H1 (cell line): ENCODE data around the gene EPHA1. TPM values are rescaled to one million over a fixed set of nuclear protein-coding genes. Genes with fewer than 3 reads are reported as not detected.

Experiments
- CTCF ChIA-PET: fragments of 300-600 bp; sonication (Branson Sonifier 250); formaldehyde crosslinking; loops from one replicate; lab custom pipeline; 2021; ENCODE audit not compliant: partially characterized antibody; lab: Charles Lee
- POLR2A ChIA-PET: fragments of 300-600 bp; sonication (Branson Sonifier 250); formaldehyde crosslinking; loops from one replicate; lab custom pipeline; 2021; ENCODE audit warnings: inconsistent platforms; ENCODE audit not compliant: partially characterized antibody; lab: Charles Lee
- DNase-seq, 2 experiments: peaks; one replicate each; pipeline versions ENCODE4 v3.0.0 to v3.0.0-alpha.2; 2010 to 2022; ENCODE audit warnings: low spot score in 2 of 2, low read depth in 1 of 2, mixed read lengths in 1 of 2
- FAIRE-seq: peaks from 2 replicates; lab custom pipeline; 2011; peaks lifted over from hg19 to GRCh38; lab: Jason Lieb, UNC
- H2AFZ ChIP-seq: 2 replicates; pipeline ENCODE4 v1.8.1; 2012; ENCODE audit warnings: low read length, inconsistent platforms
- H2AK5ac ChIP-seq: 2 replicates; pipeline ENCODE4 v1.6.1; 2013; ENCODE audit warnings: low read depth, low read length
- H2BK120ac ChIP-seq: replicated peaks from 2 replicates; pipeline ENCODE3; 2013; ENCODE audit warnings: low read depth, low read length, inconsistent platforms
- H2BK12ac ChIP-seq: 2 replicates; pipeline ENCODE4 v1.6.1; 2013; ENCODE audit warnings: low read depth, low read length
- H2BK15ac ChIP-seq: 2 replicates; pipeline ENCODE4 v1.6.1; 2013; ENCODE audit warnings: low read length
- H2BK20ac ChIP-seq: 2 replicates; pipeline ENCODE4 v1.6.1; 2013; ENCODE audit warnings: low read length
- H2BK5ac ChIP-seq: 2 replicates; pipeline ENCODE4 v1.6.1; 2013; ENCODE audit warnings: low read depth, low read length
- H3K14ac ChIP-seq: 2 replicates; pipeline ENCODE4 v1.6.1; 2013; ENCODE audit warnings: inconsistent platforms; ENCODE audit not compliant: insufficient read length
- H3K18ac ChIP-seq: 2 replicates; pipeline ENCODE4 v1.6.1; 2013; ENCODE audit warnings: low read length; ENCODE audit errors: extremely low read depth
- H3K23ac ChIP-seq: 2 replicates; pipeline ENCODE4 v1.6.1; 2013; ENCODE audit warnings: inconsistent platforms; ENCODE audit not compliant: insufficient read length
- H3K23me2 ChIP-seq: 2 replicates; pipeline ENCODE4 v1.6.1; 2013; ENCODE audit warnings: low read depth, low read length
- H3K27ac ChIP-seq: 2 replicates; pipeline ENCODE4 v1.6.1; 2011; ENCODE audit warnings: low read depth, low read length, inconsistent platforms
- H3K27me3 ChIP-seq, 4 experiments: replicated peaks in 1 of 4; 1 replicate in 1 of 4; 2 replicates in 3 of 4; pipeline versions ENCODE4 v1.6.1 to v1.8.1; 2011 to 2013; ENCODE audit warnings: low read length in 3 of 4, mild to moderate bottlenecking in 3 of 4, inconsistent platforms in 2 of 4, mixed read lengths in 2 of 4, moderate library complexity in 1 of 4; ENCODE audit not compliant: control insufficient read depth in 3 of 4, insufficient read depth in 3 of 4; ENCODE audit errors: extremely low read depth in 1 of 4
- H3K36me3 ChIP-seq, 4 experiments: 2 replicates each; pipeline versions ENCODE4 v1.6.1 to v1.8.1; 2011 to 2013; ENCODE audit warnings: mild to moderate bottlenecking in 4 of 4, low read length in 3 of 4, moderate library complexity in 2 of 4, control low read depth in 1 of 4, inconsistent platforms in 1 of 4; ENCODE audit not compliant: insufficient read depth in 4 of 4, control insufficient read depth in 2 of 4
- H3K4ac ChIP-seq: replicated peaks from 2 replicates; pipeline ENCODE3; 2013; ENCODE audit warnings: low read length, low read depth, mixed read lengths, inconsistent platforms; ENCODE audit not compliant: insufficient read length
- H3K4me1 ChIP-seq, 4 experiments: replicated peaks in 1 of 4; 1 replicate in 1 of 4; 2 replicates in 3 of 4; pipeline versions ENCODE4 v1.6.1 to v1.8.1; 2011 to 2013; ENCODE audit warnings: low read length in 3 of 4, inconsistent platforms in 2 of 4, mixed read lengths in 1 of 4; ENCODE audit not compliant: insufficient read depth in 4 of 4, control insufficient read depth in 3 of 4
- H3K4me2 ChIP-seq, 2 experiments: 2 replicates each; pipeline versions ENCODE4 v1.6.1 to v1.8.1; 2011 to 2013; ENCODE audit warnings: low read depth in 2 of 2, low read length in 2 of 2, control low read depth in 1 of 2, inconsistent platforms in 1 of 2, mild to moderate bottlenecking in 1 of 2; ENCODE audit not compliant: insufficient read depth in 1 of 2
- H3K4me3 ChIP-seq, 4 experiments: fragments of 200-600, 300-600 bp in 1 of 4; sonication (generic), shearing (Covaris generic), sonication (Bioruptor Twin) in 1 of 4; 2 replicates each; pipeline versions ENCODE4 v1.5.1 to v1.8.1; 2011 to 2016; ENCODE audit warnings: low read length in 4 of 4, low read depth in 3 of 4, control low read depth in 2 of 4, inconsistent platforms in 2 of 4, mild to moderate bottlenecking in 2 of 4, mixed read lengths in 1 of 4, moderate library complexity in 1 of 4; ENCODE audit not compliant: insufficient read depth in 2 of 4; ENCODE audit errors: extremely low read depth in 1 of 4
- H3K56ac ChIP-seq: replicated peaks from 2 replicates; pipeline ENCODE3; 2013; ENCODE audit warnings: low read depth, mild to moderate bottlenecking, mixed read lengths, low read length, inconsistent platforms; ENCODE audit not compliant: insufficient read length
- H3K79me1 ChIP-seq: 2 replicates; pipeline ENCODE4 v1.6.1; 2013; ENCODE audit warnings: low read depth, low read length, control low read depth
- H3K79me2 ChIP-seq, 2 experiments: 2 replicates each; pipeline versions ENCODE4 v1.6.1 to v1.8.1; 2012 to 2013; ENCODE audit warnings: low read length in 2 of 2, mild to moderate bottlenecking in 2 of 2, inconsistent platforms in 1 of 2; ENCODE audit not compliant: insufficient read depth in 2 of 2, control insufficient read depth in 1 of 2
- H3K9ac ChIP-seq, 4 experiments: replicated peaks in 1 of 4; 1 replicate in 1 of 4; 2 replicates in 3 of 4; pipeline versions ENCODE4 v1.6.1 to v1.8.1; 2011 to 2013; ENCODE audit warnings: low read depth in 3 of 4, low read length in 3 of 4, control low read depth in 2 of 4, mild to moderate bottlenecking in 2 of 4, moderate library complexity in 2 of 4, inconsistent platforms in 1 of 4; ENCODE audit errors: extremely low read depth in 1 of 4
- H3K9me3 ChIP-seq, 2 experiments: 2 replicates each; pipeline versions ENCODE4 v1.6.1 to v1.8.1; 2012 to 2013; ENCODE audit warnings: mild to moderate bottlenecking in 2 of 2, moderate library complexity in 2 of 2, control low read depth in 1 of 2, inconsistent platforms in 1 of 2, low read depth in 1 of 2, low read length in 1 of 2, mixed read lengths in 1 of 2; ENCODE audit not compliant: insufficient read depth in 2 of 2
- H4K20me1 ChIP-seq, 2 experiments: replicated peaks in 1 of 2; 2 replicates each; pipeline versions ENCODE3 to v1.8.1; 2011 to 2013; ENCODE audit warnings: inconsistent platforms in 2 of 2, low read length in 2 of 2, mild to moderate bottlenecking in 1 of 2; ENCODE audit not compliant: insufficient read depth in 2 of 2, control insufficient read depth in 1 of 2
- H4K5ac ChIP-seq: 2 replicates; pipeline ENCODE4 v1.6.1; 2013; ENCODE audit warnings: low read length, low read depth, mixed read lengths, inconsistent platforms; ENCODE audit not compliant: insufficient read length
- H4K8ac ChIP-seq: 2 replicates; pipeline ENCODE4 v1.8.0; 2013; ENCODE audit warnings: mild to moderate bottlenecking, moderate library complexity, low read length, inconsistent platforms; ENCODE audit not compliant: insufficient read depth; ENCODE audit errors: extremely low read depth
- H4K91ac ChIP-seq: replicated peaks from 2 replicates; pipeline ENCODE3; 2013; ENCODE audit warnings: low read length, mixed read lengths, inconsistent platforms; ENCODE audit not compliant: insufficient read length
- CBX5 ChIP-seq: fragments of 300-800, 300-1000 bp; sonication (generic); IDR thresholded peaks from 2 replicates; pipeline ENCODE4 v1.7.1; 2016; ENCODE audit warnings: antibody characterized with exemption, low read length, low read depth
- RAD21 ChIP-seq, 2 experiments: IDR thresholded peaks in 1 of 2; conservative IDR thresholded peaks in 1 of 2; 2 replicates each; pipeline ENCODE4 v1.6.1; 2011; ENCODE audit warnings: low read depth in 2 of 2, low read length in 2 of 2, improper control_type of control experiment in 1 of 2, inconsistent platforms in 1 of 2, mild to moderate bottlenecking in 1 of 2, moderate library complexity in 1 of 2
- WGBS, 2 experiments: shearing (Covaris generic) in 1 of 2; methylation state at CpG; one replicate each; pipeline versions ENCODE4 v1.1.6 to v1.1.7; 2013 to 2015; ENCODE audit warnings: low lambda C conversion rate in 2 of 2, mixed read lengths in 2 of 2, inconsistent platforms in 1 of 2, low coverage in 1 of 2, missing lambda C conversion rate in 1 of 2; ENCODE audit not compliant: insufficient replicate concordance in 2 of 2, insufficient coverage in 1 of 2, insufficient read length in 1 of 2; ENCODE audit errors: extremely low coverage in 1 of 2, missing lambda C conversion rate in 1 of 2; 5-methylcytosine and 5-hydroxymethylcytosine counted together
- polyA plus RNA-seq, 7 experiments: library from polyadenylated mRNA; depleted of rRNA in 3 of 7; stranded (reverse) in 5 of 7; unstranded in 2 of 7; fragments of >200 nt in 5 of 7; fragments of 200-250 nt in 2 of 7; gene quantifications; 1 replicate in 5 of 7; 2 replicates in 1 of 7; 4 replicates in 1 of 7; pipeline versions ENCODE4 v1.2.1 to v1.2.3, GENCODE V29; 2011 to 2013; ENCODE audit warnings: missing spikeins in 2 of 7, mixed read lengths in 2 of 7
- total RNA-seq: library from RNA; stranded (reverse); fragmentation: NEBNext Ultra II Directional; extraction: Animal tissue kit (Norgen Biotek cat#: 25700); gene quantifications from 2 replicates; pipeline ENCODE4 v1.2.1, GENCODE V29; 2021
- TF ChIP-seq, protein P1 (sequence below), 3 experiments: IDR thresholded peaks; 1 replicate in 2 of 3; 2 replicates in 1 of 3; pipeline versions ENCODE4 v1.5.1 to v1.6.1; 2011; ENCODE audit warnings: low read length in 3 of 3, mild to moderate bottlenecking in 3 of 3, inconsistent platforms in 2 of 3, low read depth in 1 of 3, moderate library complexity in 1 of 3; ENCODE audit not compliant: insufficient read depth in 1 of 3; ENCODE audit errors: control extremely low read depth in 1 of 3

Gene EPHA1
- total and polyA plus RNA-seq, 2 of the 8 experiments (the other 6 are each of a cell fraction or from before 2014, with no cell fraction given), result 86.5 to 133 TPM

GRCh38 chr7:143373255-143373794 is 35.3 kb downstream of the EPHA1 start:
- TF ChIP-seq RAD21 (IDR thresholded peaks at IDR 0.05 in 1 of 2, conservative IDR thresholded peaks at IDR 0.05 in 1 of 2; ENCODE audit: low read depth in 2 of 2, low read length in 2 of 2) (peak; percentile 25 to 33; a peak in 2 of 4 replicates), CBX5 (no peak)
- TF ChIP-seq, protein P1, sequence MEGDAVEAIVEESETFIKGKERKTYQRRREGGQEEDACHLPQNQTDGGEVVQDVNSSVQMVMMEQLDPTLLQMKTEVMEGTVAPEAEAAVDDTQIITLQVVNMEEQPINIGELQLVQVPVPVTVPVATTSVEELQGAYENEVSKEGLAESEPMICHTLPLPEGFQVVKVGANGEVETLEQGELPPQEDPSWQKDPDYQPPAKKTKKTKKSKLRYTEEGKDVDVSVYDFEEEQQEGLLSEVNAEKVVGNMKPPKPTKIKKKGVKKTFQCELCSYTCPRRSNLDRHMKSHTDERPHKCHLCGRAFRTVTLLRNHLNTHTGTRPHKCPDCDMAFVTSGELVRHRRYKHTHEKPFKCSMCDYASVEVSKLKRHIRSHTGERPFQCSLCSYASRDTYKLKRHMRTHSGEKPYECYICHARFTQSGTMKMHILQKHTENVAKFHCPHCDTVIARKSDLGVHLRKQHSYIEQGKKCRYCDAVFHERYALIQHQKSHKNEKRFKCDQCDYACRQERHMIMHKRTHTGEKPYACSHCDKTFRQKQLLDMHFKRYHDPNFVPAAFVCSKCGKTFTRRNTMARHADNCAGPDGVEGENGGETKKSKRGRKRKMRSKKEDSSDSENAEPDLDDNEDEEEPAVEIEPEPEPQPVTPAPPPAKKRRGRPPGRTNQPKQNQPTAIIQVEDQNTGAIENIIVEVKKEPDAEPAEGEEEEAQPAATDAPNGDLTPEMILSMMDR (IDR thresholded peaks at IDR 0.05; ENCODE audit: control extremely low read depth in 1 of 3, insufficient read depth in 1 of 3, low read depth in 1 of 3, low read length in 3 of 3), result peak in 1 of 3 experiments; percentile 24; a peak in 1 of 4 replicates
- TF ChIP-seq, all 59 proteins: peak for 2
- DNase-seq, result no peak
- CTCF ChIA-PET, result interaction anchor here (0.5 to 17.5 kb wide), 14 partner anchors 11 to 133 kb away, joined by 3 to 359 read pairs (median 6); partner anchors contain the start of gene EPHA1

More at GRCh38 chr7:143373255-143373794, 35.3 kb downstream of the EPHA1 start:
- WGBS, 2 experiments, result 71% methylated on average over 4 of the region's 4 CpGs; no CpG with 5 or more reads in 1 of the 2 experiments
- Histone ChIP-seq H3K9me3 (no peaks in the 10 kb centered on the region), H3K23ac (no peak overlapping the region), H3K18ac (no peak overlapping the region), H3K27me3 (no peaks in the 10 kb centered on the region), H3K4ac (no peak overlapping the region), H2AK5ac (no peak overlapping the region), H4K5ac (no peak overlapping the region), H4K8ac (no peak overlapping the region), H3K56ac (no peak overlapping the region), H3K27ac (no peak overlapping the region), H3K23me2 (no peaks in the 10 kb centered on the region), H3K79me1 (no peaks in the 10 kb centered on the region), H3K9ac (no peak overlapping the region), H4K20me1 (no peaks in the 10 kb centered on the region), H4K91ac (no peak overlapping the region), H3K4me1 (peaks cover 6 to 21% (median 11%) of the 10 kb centered on the region in 4 experiments; a peak in 5 of 7 replicates), H2BK120ac (no peak overlapping the region), H3K4me3 (no peak overlapping the region), H2BK15ac (0 out of 2 replicates have a peak overlapping the region, but pooled peaks have one; percentile 49), H2BK5ac (no peak overlapping the region), H3K14ac (no peak overlapping the region), H2AFZ (no peak overlapping the region), H3K79me2 (no peaks in the 10 kb centered on the region), H2BK12ac (0 out of 2 replicates have a peak overlapping the region, but pooled peaks have one; percentile 13), H3K36me3 (no peaks in the 10 kb centered on the region), H2BK20ac (no peak overlapping the region), H3K4me2 (no peak overlapping the region)
- no peak for FAIRE-seq
- POLR2A ChIA-PET, result interaction anchor here (1.6 to 19.0 kb wide), 4 partner anchors 5 to 85 kb away, joined by 4 to 518 read pairs (median 233); partner anchors contain the start of genes CASP2, EPHA1, FAM131B and ZYX
